Tibial nerve (tissue), 4 donors: ENCODE data around the gene SPINK8.

Source experiments
- CTCF ChIP-seq, 5 experiments: fragments of 200-600 bp in 3 of 5; fragments of 450-650 bp in 2 of 5; sonication (generic) in 3 of 5; IDR thresholded peaks; one replicate each; pipeline ENCODE4 v1.5.1; 2016 to 2019; ENCODE audit warnings: antibody characterized with exemption in 5 of 5, mild to moderate bottlenecking in 3 of 5, moderate library complexity in 2 of 5
- EP300 ChIP-seq, 2 donors: sonication (generic); formaldehyde crosslinking; IDR thresholded peaks; one replicate each; pipeline ENCODE4 v1.6.1; 2017; ENCODE audit warnings: antibody characterized with exemption in 2 of 2, mild to moderate bottlenecking in 1 of 2

GRCh38 chr3:48268936-48269561 lies 64.4 kb downstream of the SPINK8 start:
- TF ChIP-seq CTCF (IDR thresholded peaks at IDR 0.05) (no peak), EP300 (IDR thresholded peaks at IDR 0.05) (no peak)
